WTC11 (cell line): ENCODE results near the gene MRPL44. TPM values are rescaled to one million over a fixed set of nuclear protein-coding genes. Genes with fewer than 3 reads are reported as not detected.
"Not testable (repeated sequence)": the region's sequence is repeated elsewhere in the genome, so short reads cannot be mapped to it uniquely, and the experiment has no call there.

Experiments
- ATAC-seq: fragments of 200-7000 bp; cut with Tn5 transposase; 2 replicates; pipeline ENCODE4 v1.10.0; 2021; ENCODE audit warnings: mild to moderate bottlenecking, moderate library complexity
- CTCF ChIA-PET: fragments of 300-600 bp; sonication (Branson Sonifier 250); formaldehyde crosslinking; loops from one replicate; lab custom pipeline; 2021; ENCODE audit warnings: antibody characterized with exemption; lab: Charles Lee
- POLR2A ChIA-PET: fragments of 350-600 bp; sonication (Branson Sonifier 250); formaldehyde crosslinking; loops from one replicate; lab custom pipeline; 2021; ENCODE audit warnings: antibody characterized with exemption; lab: Charles Lee
- DNase-seq: peaks from one replicate; pipeline ENCODE4 v3.0.0; 2021; ENCODE audit warnings: low spot score
- H3K27ac Mint-ChIP-seq: 2 replicates; pipeline ENCODE4 v1.8.0; 2021; ENCODE audit warnings: mixed read lengths
- H3K27me3 Mint-ChIP-seq: 2 replicates; pipeline ENCODE4 v1.8.0; 2021; ENCODE audit warnings: low read depth, mild to moderate bottlenecking, moderate library complexity, mixed read lengths
- H3K36me3 Mint-ChIP-seq: 2 replicates; pipeline ENCODE4 v1.8.0; 2021; ENCODE audit warnings: mixed read lengths
- H3K4me1 Mint-ChIP-seq: 2 replicates; pipeline ENCODE4 v1.8.0; 2022; ENCODE audit warnings: mixed read lengths
- H3K4me3 Mint-ChIP-seq: 2 replicates; pipeline ENCODE4 v1.8.0; 2021; ENCODE audit warnings: mild to moderate bottlenecking, moderate library complexity, mixed read lengths
- H3K9me3 Mint-ChIP-seq: 2 replicates; pipeline ENCODE4 v1.8.0; 2021; ENCODE audit warnings: mixed read lengths
- GABPB1 ChIP-seq: sonication (generic); formaldehyde crosslinking; IDR thresholded peaks from 2 replicates; pipeline ENCODE4 v1.8.1; 2023; ENCODE audit warnings: mild to moderate bottlenecking, missing genetic modification reagents
- GRHL2 ChIP-seq: fragments of 250-450 bp; sonication (Bioruptor Pico); IDR thresholded peaks from 2 replicates; pipeline ENCODE4 v1.8.0; 2022; ENCODE audit warnings: mild to moderate bottlenecking, moderate library complexity; ENCODE audit not compliant: insufficient replicate concordance, severe bottlenecking
- NFYB ChIP-seq: sonication (generic); formaldehyde crosslinking; conservative IDR thresholded peaks from 2 replicates; pipeline ENCODE4 v1.8.0; 2022; ENCODE audit warnings: low read depth, missing genetic modification reagents
- SMAD3 ChIP-seq: sonication (generic); formaldehyde crosslinking; IDR thresholded peaks from 2 replicates; pipeline ENCODE4 v1.8.0; 2022; ENCODE audit warnings: missing genetic modification reagents, mild to moderate bottlenecking, borderline replicate concordance
- SMAD4 ChIP-seq: sonication (generic); formaldehyde crosslinking; IDR thresholded peaks from 2 replicates; pipeline ENCODE4 v1.8.0; 2022; ENCODE audit warnings: mild to moderate bottlenecking, missing genetic modification reagents
- total RNA-seq: library from RNA; stranded (reverse); gene quantifications from 3 replicates; pipeline ENCODE4 v1.2.3, GENCODE V29; 2021
- TF ChIP-seq, protein P1 (sequence below): sonication (generic); formaldehyde crosslinking; IDR thresholded peaks from 2 replicates; pipeline ENCODE4 v1.8.0; 2022; ENCODE audit warnings: mild to moderate bottlenecking, missing genetic modification reagents
- TF ChIP-seq, protein P2 (sequence below): sonication (generic); formaldehyde crosslinking; IDR thresholded peaks from 2 replicates; pipeline ENCODE4 v1.8.0; 2023; ENCODE audit warnings: missing genetic modification reagents
- TF ChIP-seq, protein P3 (sequence below): sonication (generic); formaldehyde crosslinking; IDR thresholded peaks from 2 replicates; pipeline ENCODE4 v1.8.1; 2023; ENCODE audit warnings: mild to moderate bottlenecking, missing genetic modification reagents, moderate library complexity
- TF ChIP-seq, protein P4 (sequence below): sonication (generic); formaldehyde crosslinking; IDR thresholded peaks from 2 replicates; pipeline ENCODE4 v1.8.0; 2022; ENCODE audit warnings: mild to moderate bottlenecking, missing genetic modification reagents
- TF ChIP-seq, protein P5 (sequence below): sonication (generic); formaldehyde crosslinking; IDR thresholded peaks from 2 replicates; pipeline ENCODE4 v1.8.0; 2023; ENCODE audit warnings: mild to moderate bottlenecking, missing genetic modification reagents
- TF ChIP-seq, protein P6 (sequence below): fragments of 250-450 bp; sonication (Bioruptor Pico); conservative IDR thresholded peaks from 2 replicates; pipeline ENCODE4 v1.9.0; 2021; ENCODE audit warnings: mild to moderate bottlenecking
- TF ChIP-seq, protein P7 (sequence below): fragments of 250-450 bp; sonication (Bioruptor Pico); IDR thresholded peaks from 2 replicates; pipeline ENCODE4 v1.9.0; 2021; ENCODE audit warnings: moderate library complexity, mild to moderate bottlenecking, inconsistent platforms, borderline replicate concordance
- TF ChIP-seq, protein P8 (sequence below): sonication (generic); formaldehyde crosslinking; IDR thresholded peaks from 2 replicates; pipeline ENCODE4 v1.8.0; 2023; ENCODE audit warnings: missing genetic modification reagents, mild to moderate bottlenecking, borderline replicate concordance

Gene MRPL44
- total RNA-seq, 1 experiment from 2014 or later, result 55.3 TPM

DNA sequence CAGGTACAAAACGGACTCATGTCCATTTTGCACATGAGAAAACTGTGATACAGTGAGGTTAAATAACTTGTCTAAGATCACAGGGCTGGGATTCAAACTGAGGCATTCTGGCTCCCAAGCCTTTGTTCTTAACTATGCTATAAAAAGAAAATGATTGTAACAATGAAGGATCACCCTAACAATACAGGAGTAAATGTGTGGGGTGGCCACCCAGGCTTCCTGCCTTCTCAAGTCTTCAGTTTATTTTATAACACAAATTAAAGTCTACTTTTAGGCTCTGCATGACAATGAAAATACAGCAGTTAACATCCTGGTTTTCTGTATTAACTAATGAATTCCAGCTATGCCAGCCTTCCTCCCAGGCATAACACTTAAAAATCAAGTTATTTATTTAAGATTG, 19.7 kb upstream of the MRPL44 start:
- peak; percentile 44 for ATAC-seq
- Mint-ChIP-seq H3K4me1 (peaks cover 74% of the 10 kb centered on the region), H3K36me3 (peaks cover 11% of the 10 kb centered on the region), H3K27ac (peak overlapping the region; percentile 75), H3K27me3 (peaks cover 3% of the 10 kb centered on the region; the same call in 1 of the 2 replicates), H3K9me3 (no peaks in the 10 kb centered on the region), H3K4me3 (peak overlapping the region; percentile 51)
- TF ChIP-seq, protein P1, sequence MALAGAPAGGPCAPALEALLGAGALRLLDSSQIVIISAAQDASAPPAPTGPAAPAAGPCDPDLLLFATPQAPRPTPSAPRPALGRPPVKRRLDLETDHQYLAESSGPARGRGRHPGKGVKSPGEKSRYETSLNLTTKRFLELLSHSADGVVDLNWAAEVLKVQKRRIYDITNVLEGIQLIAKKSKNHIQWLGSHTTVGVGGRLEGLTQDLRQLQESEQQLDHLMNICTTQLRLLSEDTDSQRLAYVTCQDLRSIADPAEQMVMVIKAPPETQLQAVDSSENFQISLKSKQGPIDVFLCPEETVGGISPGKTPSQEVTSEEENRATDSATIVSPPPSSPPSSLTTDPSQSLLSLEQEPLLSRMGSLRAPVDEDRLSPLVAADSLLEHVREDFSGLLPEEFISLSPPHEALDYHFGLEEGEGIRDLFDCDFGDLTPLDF, result no peak
- TF ChIP-seq GABPB1 (CRISPR knock-in tag), result no peak
- TF ChIP-seq, protein P2, sequence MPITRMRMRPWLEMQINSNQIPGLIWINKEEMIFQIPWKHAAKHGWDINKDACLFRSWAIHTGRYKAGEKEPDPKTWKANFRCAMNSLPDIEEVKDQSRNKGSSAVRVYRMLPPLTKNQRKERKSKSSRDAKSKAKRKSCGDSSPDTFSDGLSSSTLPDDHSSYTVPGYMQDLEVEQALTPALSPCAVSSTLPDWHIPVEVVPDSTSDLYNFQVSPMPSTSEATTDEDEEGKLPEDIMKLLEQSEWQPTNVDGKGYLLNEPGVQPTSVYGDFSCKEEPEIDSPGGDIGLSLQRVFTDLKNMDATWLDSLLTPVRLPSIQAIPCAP (CRISPR knock-in tag), result no peak
- TF ChIP-seq, protein P3, sequence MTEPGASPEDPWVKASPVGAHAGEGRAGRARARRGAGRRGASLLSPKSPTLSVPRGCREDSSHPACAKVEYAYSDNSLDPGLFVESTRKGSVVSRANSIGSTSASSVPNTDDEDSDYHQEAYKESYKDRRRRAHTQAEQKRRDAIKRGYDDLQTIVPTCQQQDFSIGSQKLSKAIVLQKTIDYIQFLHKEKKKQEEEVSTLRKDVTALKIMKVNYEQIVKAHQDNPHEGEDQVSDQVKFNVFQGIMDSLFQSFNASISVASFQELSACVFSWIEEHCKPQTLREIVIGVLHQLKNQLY (CRISPR knock-in tag), result no peak
- TF ChIP-seq SMAD3, result no peak
- CTCF ChIA-PET, result no interaction called here
- no peak for DNase-seq
- POLR2A ChIA-PET, result no interaction called here

DNA sequence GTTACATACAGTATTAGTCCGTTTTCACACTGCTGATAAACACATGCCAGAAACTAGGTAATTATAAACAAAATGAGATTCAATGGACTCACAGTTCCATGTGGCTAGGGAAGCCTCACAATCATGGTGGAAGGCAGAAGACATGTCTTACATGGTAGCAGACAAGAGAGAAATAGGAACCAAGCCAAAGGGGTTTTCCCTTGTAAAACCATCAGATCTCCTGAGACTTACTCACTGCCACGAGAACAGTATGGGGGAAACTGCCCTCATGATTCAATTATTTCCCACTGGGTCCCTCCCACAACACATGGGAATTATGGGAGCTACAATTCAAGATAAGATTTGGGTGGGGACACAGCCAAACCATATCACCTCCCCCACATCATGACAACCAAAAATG, 17.8 kb upstream of the MRPL44 start:
- H3K9me3 Mint-ChIP-seq, H3K4me3 Mint-ChIP-seq, CTCF ChIA-PET, DNase-seq, H3K27ac Mint-ChIP-seq, H3K27me3 Mint-ChIP-seq, ATAC-seq, POLR2A ChIA-PET: not testable (repeated sequence)
- peaks cover 73% of the 10 kb centered on the region for H3K4me1 Mint-ChIP-seq
- peaks cover 13% of the 10 kb centered on the region for H3K36me3 Mint-ChIP-seq

DNA sequence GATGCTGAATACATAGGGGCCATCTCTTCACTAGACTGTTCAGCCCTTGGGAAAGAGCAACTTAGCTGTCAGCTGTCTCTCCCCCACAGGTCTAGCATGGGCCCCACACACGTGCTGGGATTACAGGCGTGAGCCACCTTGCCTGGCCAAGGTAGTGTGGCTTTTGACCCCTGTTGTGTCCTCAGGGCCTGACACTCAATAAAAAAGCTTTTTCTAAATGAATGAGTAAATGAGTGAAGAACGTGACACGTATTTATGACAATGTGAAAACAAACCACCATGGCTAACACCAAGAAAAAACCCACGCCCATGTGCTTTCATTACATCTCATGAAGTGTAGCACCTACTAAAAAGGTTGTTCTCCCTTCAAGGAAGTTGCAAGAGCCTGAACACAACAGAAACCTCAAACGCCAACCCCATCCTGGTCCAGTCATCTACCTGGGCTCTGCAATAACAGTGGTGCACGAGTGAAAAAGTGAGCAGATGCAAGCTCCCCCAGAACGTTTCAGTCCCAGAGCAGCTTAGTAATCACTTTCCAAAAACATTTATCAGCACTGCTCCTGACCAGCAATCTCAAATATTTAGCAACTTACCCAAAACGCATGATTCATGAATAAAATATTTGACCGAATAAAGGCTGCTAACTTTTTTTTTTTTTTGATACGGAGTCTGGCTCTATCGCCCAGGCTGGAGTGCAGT, 15.5 kb upstream of the MRPL44 start:
- Mint-ChIP-seq H3K4me1 (peaks cover 63% of the 10 kb centered on the region), H3K36me3 (peaks cover 13% of the 10 kb centered on the region), H3K27ac (peak overlapping the region; percentile 5; the same call in 1 of the 2 replicates), H3K9me3 (no peaks in the 10 kb centered on the region), H3K4me3 (peak overlapping the region; percentile 4; the same call in 1 of the 2 replicates), H3K27me3 (peaks cover 3% of the 10 kb centered on the region; the same call in 1 of the 2 replicates)
- ATAC-seq, result no peak
- ChIA-PET CTCF (no interaction called here), POLR2A (interaction anchor here (0.7 kb wide), 1 partner anchor 45 kb away, joined by 3 read pairs; no protein-coding TSS in a partner anchor)
- DNase-seq, result no peak
- TF ChIP-seq, protein P4, sequence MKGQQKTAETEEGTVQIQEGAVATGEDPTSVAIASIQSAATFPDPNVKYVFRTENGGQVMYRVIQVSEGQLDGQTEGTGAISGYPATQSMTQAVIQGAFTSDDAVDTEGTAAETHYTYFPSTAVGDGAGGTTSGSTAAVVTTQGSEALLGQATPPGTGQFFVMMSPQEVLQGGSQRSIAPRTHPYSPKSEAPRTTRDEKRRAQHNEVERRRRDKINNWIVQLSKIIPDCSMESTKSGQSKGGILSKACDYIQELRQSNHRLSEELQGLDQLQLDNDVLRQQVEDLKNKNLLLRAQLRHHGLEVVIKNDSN (CRISPR knock-in tag), result no peak
- TF ChIP-seq, protein P5, sequence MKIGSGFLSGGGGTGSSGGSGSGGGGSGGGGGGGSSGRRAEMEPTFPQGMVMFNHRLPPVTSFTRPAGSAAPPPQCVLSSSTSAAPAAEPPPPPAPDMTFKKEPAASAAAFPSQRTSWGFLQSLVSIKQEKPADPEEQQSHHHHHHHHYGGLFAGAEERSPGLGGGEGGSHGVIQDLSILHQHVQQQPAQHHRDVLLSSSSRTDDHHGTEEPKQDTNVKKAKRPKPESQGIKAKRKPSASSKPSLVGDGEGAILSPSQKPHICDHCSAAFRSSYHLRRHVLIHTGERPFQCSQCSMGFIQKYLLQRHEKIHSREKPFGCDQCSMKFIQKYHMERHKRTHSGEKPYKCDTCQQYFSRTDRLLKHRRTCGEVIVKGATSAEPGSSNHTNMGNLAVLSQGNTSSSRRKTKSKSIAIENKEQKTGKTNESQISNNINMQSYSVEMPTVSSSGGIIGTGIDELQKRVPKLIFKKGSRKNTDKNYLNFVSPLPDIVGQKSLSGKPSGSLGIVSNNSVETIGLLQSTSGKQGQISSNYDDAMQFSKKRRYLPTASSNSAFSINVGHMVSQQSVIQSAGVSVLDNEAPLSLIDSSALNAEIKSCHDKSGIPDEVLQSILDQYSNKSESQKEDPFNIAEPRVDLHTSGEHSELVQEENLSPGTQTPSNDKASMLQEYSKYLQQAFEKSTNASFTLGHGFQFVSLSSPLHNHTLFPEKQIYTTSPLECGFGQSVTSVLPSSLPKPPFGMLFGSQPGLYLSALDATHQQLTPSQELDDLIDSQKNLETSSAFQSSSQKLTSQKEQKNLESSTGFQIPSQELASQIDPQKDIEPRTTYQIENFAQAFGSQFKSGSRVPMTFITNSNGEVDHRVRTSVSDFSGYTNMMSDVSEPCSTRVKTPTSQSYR (CRISPR knock-in tag), result no peak
- TF ChIP-seq SMAD4, result no peak
- TF ChIP-seq GRHL2 (CRISPR knock-in tag), result no peak
- no peak for TF ChIP-seq SMAD3
- TF ChIP-seq NFYB (CRISPR knock-in tag), result no peak
- TF ChIP-seq, protein P6, sequence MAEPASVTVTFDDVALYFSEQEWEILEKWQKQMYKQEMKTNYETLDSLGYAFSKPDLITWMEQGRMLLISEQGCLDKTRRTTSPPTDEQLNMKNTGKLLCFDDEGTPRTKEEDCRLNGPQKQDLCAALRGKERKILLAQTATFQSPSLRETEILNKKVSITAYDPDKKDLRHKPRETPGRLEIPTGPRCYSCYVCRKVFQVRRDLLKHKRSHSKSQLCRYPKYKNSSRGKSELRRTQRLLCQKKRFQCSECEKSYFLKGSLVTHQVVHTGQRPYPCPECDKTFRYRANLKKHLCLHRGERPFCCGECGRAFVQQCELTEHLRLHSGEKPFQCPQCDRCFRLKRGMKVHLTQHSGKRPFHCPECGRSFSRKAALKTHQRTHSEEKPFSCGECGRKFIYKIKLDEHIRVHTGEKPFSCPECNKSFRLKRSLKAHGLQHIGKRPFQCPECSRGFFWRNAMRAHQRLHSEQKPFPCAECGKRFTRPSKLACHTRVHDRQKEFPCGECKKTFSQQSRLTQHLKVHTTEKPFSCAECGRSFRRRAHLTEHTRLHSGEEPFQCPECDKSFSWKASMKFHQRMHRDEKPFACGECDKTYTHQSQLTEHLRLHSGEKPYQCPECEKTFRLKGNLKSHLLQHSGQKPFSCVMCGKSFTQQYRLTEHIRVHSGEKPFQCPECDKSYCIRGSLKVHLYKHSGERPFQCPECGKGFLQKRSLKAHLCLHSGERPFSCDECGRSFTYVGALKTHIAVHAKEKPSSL (CRISPR knock-in tag), result no peak
- TF ChIP-seq, protein P7, sequence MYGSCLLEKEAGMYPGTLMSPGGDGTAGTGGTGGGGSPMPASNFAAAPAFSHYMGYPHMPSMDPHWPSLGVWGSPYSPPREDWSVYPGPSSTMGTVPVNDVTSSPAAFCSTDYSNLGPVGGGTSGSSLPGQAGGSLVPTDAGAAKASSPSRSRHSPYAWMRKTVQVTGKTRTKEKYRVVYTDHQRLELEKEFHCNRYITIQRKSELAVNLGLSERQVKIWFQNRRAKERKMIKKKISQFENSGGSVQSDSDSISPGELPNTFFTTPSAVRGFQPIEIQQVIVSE (CRISPR knock-in tag), result no peak
- TF ChIP-seq, protein P8, sequence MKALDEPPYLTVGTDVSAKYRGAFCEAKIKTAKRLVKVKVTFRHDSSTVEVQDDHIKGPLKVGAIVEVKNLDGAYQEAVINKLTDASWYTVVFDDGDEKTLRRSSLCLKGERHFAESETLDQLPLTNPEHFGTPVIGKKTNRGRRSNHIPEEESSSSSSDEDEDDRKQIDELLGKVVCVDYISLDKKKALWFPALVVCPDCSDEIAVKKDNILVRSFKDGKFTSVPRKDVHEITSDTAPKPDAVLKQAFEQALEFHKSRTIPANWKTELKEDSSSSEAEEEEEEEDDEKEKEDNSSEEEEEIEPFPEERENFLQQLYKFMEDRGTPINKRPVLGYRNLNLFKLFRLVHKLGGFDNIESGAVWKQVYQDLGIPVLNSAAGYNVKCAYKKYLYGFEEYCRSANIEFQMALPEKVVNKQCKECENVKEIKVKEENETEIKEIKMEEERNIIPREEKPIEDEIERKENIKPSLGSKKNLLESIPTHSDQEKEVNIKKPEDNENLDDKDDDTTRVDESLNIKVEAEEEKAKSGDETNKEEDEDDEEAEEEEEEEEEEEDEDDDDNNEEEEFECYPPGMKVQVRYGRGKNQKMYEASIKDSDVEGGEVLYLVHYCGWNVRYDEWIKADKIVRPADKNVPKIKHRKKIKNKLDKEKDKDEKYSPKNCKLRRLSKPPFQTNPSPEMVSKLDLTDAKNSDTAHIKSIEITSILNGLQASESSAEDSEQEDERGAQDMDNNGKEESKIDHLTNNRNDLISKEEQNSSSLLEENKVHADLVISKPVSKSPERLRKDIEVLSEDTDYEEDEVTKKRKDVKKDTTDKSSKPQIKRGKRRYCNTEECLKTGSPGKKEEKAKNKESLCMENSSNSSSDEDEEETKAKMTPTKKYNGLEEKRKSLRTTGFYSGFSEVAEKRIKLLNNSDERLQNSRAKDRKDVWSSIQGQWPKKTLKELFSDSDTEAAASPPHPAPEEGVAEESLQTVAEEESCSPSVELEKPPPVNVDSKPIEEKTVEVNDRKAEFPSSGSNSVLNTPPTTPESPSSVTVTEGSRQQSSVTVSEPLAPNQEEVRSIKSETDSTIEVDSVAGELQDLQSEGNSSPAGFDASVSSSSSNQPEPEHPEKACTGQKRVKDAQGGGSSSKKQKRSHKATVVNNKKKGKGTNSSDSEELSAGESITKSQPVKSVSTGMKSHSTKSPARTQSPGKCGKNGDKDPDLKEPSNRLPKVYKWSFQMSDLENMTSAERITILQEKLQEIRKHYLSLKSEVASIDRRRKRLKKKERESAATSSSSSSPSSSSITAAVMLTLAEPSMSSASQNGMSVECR (CRISPR knock-in tag), result no peak
